Keratinocyte (primary cell): ENCODE results near the gene ZMIZ1. TPM values are rescaled to one million over a fixed set of nuclear protein-coding genes. Genes with fewer than 3 reads are reported as not detected.

Experiments used
- DNase-seq: peaks from one replicate; pipeline ENCODE4 v3.0.0-alpha.2; 2011; ENCODE audit warnings: low read depth, missing footprints, low spot score
- FAIRE-seq: peaks from 2 replicates; lab custom pipeline; 2011; peaks lifted over from hg19 to GRCh38; lab: Jason Lieb, UNC
- H2AFZ ChIP-seq: 2 replicates; pipeline ENCODE4 v1.6.0; 2012; ENCODE audit warnings: low read length, control low read depth, inconsistent platforms; ENCODE audit not compliant: control insufficient read depth
- H3K27ac ChIP-seq: 2 replicates; pipeline ENCODE4 v1.5.1; 2011; ENCODE audit warnings: low read length; ENCODE audit not compliant: control insufficient read depth, insufficient read depth
- H3K27me3 ChIP-seq: 3 replicates; pipeline ENCODE4 v1.6.0; 2011; ENCODE audit warnings: low read length; ENCODE audit not compliant: control insufficient read depth, insufficient read depth; ENCODE audit errors: extremely low read depth
- H3K36me3 ChIP-seq, 2 experiments: 2 replicates in 1 of 2; 3 replicates in 1 of 2; pipeline ENCODE4 v1.5.1; 2011; ENCODE audit warnings: low read length in 2 of 2, mild to moderate bottlenecking in 1 of 2; ENCODE audit not compliant: control insufficient read depth in 2 of 2, insufficient read depth in 2 of 2; ENCODE audit errors: extremely low read depth in 1 of 2
- H3K4me1 ChIP-seq: 3 replicates; pipeline ENCODE4 v1.5.1; 2011; ENCODE audit warnings: low read length; ENCODE audit not compliant: control insufficient read depth, insufficient read depth; ENCODE audit errors: extremely low read depth
- H3K4me2 ChIP-seq: 3 replicates; pipeline ENCODE4 v1.6.0; 2011; ENCODE audit warnings: low read depth, low read length; ENCODE audit not compliant: control insufficient read depth, insufficient read depth; ENCODE audit errors: extremely low read depth
- H3K4me3 ChIP-seq, 3 experiments: fragments of 200-600 bp in 1 of 3; sonication (generic) in 1 of 3; 2 replicates in 2 of 3; 3 replicates in 1 of 3; pipeline ENCODE4 v1.5.1; 2011 to 2016; ENCODE audit warnings: low read length in 3 of 3, mild to moderate bottlenecking in 3 of 3, control low read depth in 2 of 3, inconsistent platforms in 1 of 3, low read depth in 1 of 3, mixed read lengths in 1 of 3, mixed run types in 1 of 3, moderate library complexity in 1 of 3; ENCODE audit not compliant: control insufficient read depth in 2 of 3, insufficient read depth in 2 of 3; ENCODE audit errors: extremely low read depth in 1 of 3
- H3K79me2 ChIP-seq: 2 replicates; pipeline ENCODE4 v1.6.0; 2012; ENCODE audit warnings: low read length; ENCODE audit not compliant: control insufficient read depth, insufficient read depth
- H3K9ac ChIP-seq: 3 replicates; pipeline ENCODE4 v1.6.0; 2011; ENCODE audit warnings: low read length; ENCODE audit not compliant: control insufficient read depth, insufficient read depth; ENCODE audit errors: extremely low read depth
- H3K9me1 ChIP-seq: 3 replicates; pipeline ENCODE4 v1.6.0; 2011; ENCODE audit warnings: low read length; ENCODE audit not compliant: control insufficient read depth, insufficient read depth; ENCODE audit errors: extremely low read depth
- H3K9me3 ChIP-seq: 2 replicates; pipeline ENCODE4 v1.5.1; 2012; ENCODE audit warnings: low read depth, low read length; ENCODE audit not compliant: control insufficient read depth
- H4K20me1 ChIP-seq: 3 replicates; pipeline ENCODE4 v1.6.0; 2011; ENCODE audit warnings: low read length; ENCODE audit not compliant: control insufficient read depth, insufficient read depth; ENCODE audit errors: extremely low read depth
- EZH2 ChIP-seq: IDR thresholded peaks from one replicate; pipeline ENCODE4 v1.6.1; 2012; ENCODE audit warnings: inconsistent platforms, mild to moderate bottlenecking, low read length, moderate library complexity
- dilution Hi-C: fragments of 300-500 bp; cut with MboI; formaldehyde crosslinking; loops from one replicate; pipeline ENCODE4 v1.7.0; 2020; ENCODE audit warnings: low sequenced_read_pairs; ENCODE audit not compliant: extremely low pct_ligation_motif_present
- polyA plus RNA-seq, 5 experiments: library from polyadenylated mRNA; depleted of rRNA in 3 of 5; stranded (reverse) in 3 of 5; stranded (forward) in 1 of 5; unstranded in 1 of 5; fragments of >200 nt; gene quantifications; 1 replicate in 1 of 5; 2 replicates in 3 of 5; 3 replicates in 1 of 5; pipeline versions ENCODE4 v1.2.1 to v1.2.3, GENCODE V29; 2011 to 2012; ENCODE audit warnings: missing spikeins in 2 of 5, low read depth in 1 of 5, low replicate concordance in 1 of 5
- TF ChIP-seq, protein P1 (sequence below), 3 experiments: IDR thresholded peaks in 1 of 3; conservative IDR thresholded peaks in 1 of 3; optimal IDR thresholded peaks in 1 of 3; 2 replicates in 2 of 3; 3 replicates in 1 of 3; pipeline versions ENCODE3 to v1.5.1; 2011; ENCODE audit warnings: low read length in 3 of 3, mild to moderate bottlenecking in 3 of 3, moderate library complexity in 2 of 3, control low read depth in 1 of 3, inconsistent platforms in 1 of 3; ENCODE audit not compliant: insufficient read depth in 2 of 3; ENCODE audit errors: extremely low read depth in 1 of 3

Gene ZMIZ1
- polyA plus RNA-seq, 1 donor (not counting 4 experiments of a cell fraction or from before 2014, with no cell fraction given) = 1.8 TPM

DNA sequence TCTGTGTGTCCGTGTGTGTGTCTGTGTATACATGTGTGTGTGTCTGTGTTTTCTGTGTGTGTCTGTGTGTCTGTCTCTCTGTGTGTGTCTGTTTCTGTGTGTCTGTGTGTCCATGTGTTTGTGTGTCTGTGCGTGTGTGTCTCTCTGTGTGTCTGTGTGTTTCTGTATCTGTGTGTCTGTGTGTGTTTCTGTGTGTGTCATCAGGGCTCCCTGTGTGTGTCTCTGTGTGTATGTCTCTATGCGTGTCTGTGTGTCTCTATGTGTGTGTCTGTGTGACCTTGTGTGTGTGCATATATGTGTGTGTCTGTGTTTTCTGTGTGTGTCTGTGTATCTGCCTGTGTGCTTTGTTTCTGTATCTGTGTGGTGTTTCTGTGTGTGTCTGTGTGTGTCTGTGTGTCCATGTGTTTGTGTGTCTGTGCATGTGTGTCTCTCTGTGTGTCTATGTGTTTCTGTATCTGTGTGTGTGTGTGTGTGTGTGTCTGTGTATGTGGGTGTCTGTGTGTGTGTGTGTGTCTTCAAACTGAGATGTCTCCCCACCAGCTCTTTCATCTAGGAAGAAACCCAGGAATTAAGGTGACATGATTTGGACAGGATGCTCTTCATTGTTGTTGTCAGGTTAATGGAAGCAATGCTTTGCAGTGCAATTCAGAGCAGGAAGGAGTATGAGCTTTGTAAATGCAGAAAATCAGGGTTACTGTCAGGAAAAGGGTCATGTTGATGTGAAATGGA is 257.8 kb downstream of the ZMIZ1 start:
- no peaks in the 10 kb centered on the region for H3K27me3 ChIP-seq
- H3K9me3 ChIP-seq = no peaks in the 10 kb centered on the region
- dilution Hi-C loops = no loop called here
- DNase-seq = no peak
- FAIRE-seq = no peak
- no peak overlapping the region for H3K27ac ChIP-seq
- no peak overlapping the region for H3K4me3 ChIP-seq
- no peaks in the 10 kb centered on the region for H3K9me1 ChIP-seq
- H2AFZ ChIP-seq = no peak overlapping the region
- H3K9ac ChIP-seq = no peak overlapping the region
- H3K4me2 ChIP-seq = no peak overlapping the region
- H3K79me2 ChIP-seq = no peaks in the 10 kb centered on the region
- H4K20me1 ChIP-seq = no peaks in the 10 kb centered on the region
- no peak for TF ChIP-seq EZH2
- TF ChIP-seq, protein P1, sequence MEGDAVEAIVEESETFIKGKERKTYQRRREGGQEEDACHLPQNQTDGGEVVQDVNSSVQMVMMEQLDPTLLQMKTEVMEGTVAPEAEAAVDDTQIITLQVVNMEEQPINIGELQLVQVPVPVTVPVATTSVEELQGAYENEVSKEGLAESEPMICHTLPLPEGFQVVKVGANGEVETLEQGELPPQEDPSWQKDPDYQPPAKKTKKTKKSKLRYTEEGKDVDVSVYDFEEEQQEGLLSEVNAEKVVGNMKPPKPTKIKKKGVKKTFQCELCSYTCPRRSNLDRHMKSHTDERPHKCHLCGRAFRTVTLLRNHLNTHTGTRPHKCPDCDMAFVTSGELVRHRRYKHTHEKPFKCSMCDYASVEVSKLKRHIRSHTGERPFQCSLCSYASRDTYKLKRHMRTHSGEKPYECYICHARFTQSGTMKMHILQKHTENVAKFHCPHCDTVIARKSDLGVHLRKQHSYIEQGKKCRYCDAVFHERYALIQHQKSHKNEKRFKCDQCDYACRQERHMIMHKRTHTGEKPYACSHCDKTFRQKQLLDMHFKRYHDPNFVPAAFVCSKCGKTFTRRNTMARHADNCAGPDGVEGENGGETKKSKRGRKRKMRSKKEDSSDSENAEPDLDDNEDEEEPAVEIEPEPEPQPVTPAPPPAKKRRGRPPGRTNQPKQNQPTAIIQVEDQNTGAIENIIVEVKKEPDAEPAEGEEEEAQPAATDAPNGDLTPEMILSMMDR (optimal IDR thresholded peaks at IDR 0.05 in 1 of 3, IDR thresholded peaks at IDR 0.05 in 1 of 3, conservative IDR thresholded peaks at IDR 0.05 in 1 of 3; ENCODE audit: extremely low read depth in 1 of 3, insufficient read depth in 2 of 3, low read length in 3 of 3) = no peak
- H3K4me1 ChIP-seq = peaks cover 45% of the 10 kb centered on the region
- H3K36me3 ChIP-seq = no peaks in the 10 kb centered on the region

DNA sequence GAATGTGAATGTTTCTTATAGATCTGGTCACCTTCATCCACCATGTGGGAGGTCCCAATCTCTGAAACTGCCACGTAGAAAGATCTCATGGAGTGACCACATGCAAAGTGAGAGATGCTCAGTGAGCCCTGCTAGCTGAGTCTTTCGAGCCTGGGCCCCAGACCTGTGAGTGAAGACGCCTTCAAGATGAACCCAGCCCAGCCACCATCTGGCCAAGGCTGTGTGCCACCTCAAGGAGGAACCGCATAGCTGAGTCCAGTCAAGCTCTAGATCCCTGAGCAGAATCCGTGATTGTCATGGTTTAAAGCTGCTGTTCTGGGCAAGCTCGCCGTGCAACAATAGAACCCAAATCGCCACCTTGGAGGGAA is 258.3 kb downstream of the ZMIZ1 start:
- H3K27ac ChIP-seq = no peak overlapping the region
- H3K36me3 ChIP-seq = no peaks in the 10 kb centered on the region
- no peak for TF ChIP-seq EZH2
- TF ChIP-seq, protein P1 (optimal IDR thresholded peaks at IDR 0.05 in 1 of 3, IDR thresholded peaks at IDR 0.05 in 1 of 3, conservative IDR thresholded peaks at IDR 0.05 in 1 of 3; ENCODE audit: extremely low read depth in 1 of 3, insufficient read depth in 2 of 3, low read length in 3 of 3) = no peak
- DNase-seq (no peak), FAIRE-seq (no peak)
- dilution Hi-C loops = no loop called here
- no peaks in the 10 kb centered on the region for H3K9me3 ChIP-seq
- H3K4me2 ChIP-seq = no peak overlapping the region
- H3K9ac ChIP-seq = no peak overlapping the region
- no peak overlapping the region for H2AFZ ChIP-seq
- no peaks in the 10 kb centered on the region for H3K9me1 ChIP-seq
- no peaks in the 10 kb centered on the region for H4K20me1 ChIP-seq
- H3K27me3 ChIP-seq = no peaks in the 10 kb centered on the region
- H3K79me2 ChIP-seq = no peaks in the 10 kb centered on the region
- peaks cover 45% of the 10 kb centered on the region for H3K4me1 ChIP-seq
- no peak overlapping the region for H3K4me3 ChIP-seq
